UCSD-AML1 (cell line): ENCODE results near the gene NVL.

Source experiments
- DNase-seq: peaks from one replicate; lab custom pipeline; 2025; ENCODE audit not compliant: unreplicated experiment; lab: John Stamatoyannopoulos, UW

NVL gene

DNA sequence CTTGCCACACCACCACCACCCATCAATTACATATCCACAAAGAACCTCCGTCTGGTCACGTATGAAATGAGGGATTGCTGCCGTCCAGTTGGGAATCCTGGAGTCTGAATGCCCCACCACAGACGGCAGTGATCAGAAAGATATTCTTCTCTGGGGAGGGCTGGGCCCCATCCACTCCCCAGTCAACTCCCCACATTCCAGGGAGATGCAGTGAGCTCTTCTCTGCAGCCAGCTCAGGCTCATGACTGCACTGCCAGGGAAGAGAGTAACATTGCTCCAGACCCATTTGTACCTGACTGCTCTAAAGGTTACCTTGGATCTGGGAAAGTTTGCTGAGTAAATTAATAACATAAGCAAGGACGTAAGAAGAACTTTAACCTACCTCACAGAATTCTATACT is 128.6 kb downstream of the NVL start:
- no peak for DNase-seq

GRCh38 chr1:224199679-224200078 is 130.3 kb downstream of the NVL start:
- DNase-seq: no peak

DNA sequence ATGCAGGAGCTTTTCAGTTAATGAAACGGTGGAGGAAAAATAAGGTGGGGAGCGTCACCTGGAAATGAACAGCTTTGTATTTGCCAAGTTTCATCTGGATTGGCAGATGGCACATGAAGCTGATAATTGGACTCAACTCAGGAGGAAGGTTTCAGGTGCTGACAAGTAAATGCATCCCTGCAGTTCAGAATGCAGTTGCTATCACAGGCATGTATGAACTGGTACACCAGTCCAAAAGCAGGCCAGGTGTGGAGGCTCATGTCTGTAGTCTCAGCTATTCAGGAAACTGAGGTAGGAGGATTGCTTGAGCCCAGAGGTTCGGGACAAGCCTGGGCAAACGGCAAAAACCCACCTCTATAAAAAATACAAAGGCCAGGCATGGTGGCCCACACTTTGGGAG is 131.4 kb downstream of the NVL start:
- DNase-seq: no peak

DNA sequence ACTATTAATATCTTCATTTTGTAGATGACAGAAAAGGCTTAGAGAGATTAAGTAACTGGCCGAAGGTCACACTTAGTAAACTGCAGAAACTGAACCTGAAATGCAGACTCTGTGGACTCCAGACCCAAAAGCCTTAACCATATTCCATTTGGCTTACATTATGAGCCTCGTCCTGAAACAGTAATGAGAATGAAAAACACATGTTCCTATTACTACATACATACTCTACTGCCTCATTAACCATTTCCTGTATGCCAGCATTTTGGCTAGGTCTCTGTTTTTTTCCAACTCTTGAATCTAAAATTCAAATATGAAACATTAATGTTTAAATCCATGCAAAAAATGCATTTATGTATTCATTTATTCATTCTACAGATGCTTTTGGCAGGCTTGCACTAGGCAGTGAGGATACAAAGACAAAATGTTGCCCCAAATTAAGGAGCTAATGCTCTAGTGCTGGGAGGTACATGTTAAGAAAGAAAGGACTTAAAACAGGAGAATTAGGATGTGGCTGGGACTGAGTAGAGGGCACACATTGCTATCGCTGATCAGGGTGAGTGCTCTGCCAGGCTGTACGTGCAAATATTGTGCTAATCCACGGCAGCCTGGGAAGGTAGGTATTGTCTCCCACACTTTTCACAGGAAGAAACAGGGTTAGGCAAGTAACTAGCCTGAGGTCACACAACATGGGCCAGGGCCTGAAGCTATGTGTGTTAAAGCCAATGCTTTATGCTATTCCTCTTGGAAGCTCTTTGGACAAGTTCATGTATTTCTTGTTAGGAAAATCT is 133.0 kb downstream of the NVL start:
- no peak for DNase-seq

DNA sequence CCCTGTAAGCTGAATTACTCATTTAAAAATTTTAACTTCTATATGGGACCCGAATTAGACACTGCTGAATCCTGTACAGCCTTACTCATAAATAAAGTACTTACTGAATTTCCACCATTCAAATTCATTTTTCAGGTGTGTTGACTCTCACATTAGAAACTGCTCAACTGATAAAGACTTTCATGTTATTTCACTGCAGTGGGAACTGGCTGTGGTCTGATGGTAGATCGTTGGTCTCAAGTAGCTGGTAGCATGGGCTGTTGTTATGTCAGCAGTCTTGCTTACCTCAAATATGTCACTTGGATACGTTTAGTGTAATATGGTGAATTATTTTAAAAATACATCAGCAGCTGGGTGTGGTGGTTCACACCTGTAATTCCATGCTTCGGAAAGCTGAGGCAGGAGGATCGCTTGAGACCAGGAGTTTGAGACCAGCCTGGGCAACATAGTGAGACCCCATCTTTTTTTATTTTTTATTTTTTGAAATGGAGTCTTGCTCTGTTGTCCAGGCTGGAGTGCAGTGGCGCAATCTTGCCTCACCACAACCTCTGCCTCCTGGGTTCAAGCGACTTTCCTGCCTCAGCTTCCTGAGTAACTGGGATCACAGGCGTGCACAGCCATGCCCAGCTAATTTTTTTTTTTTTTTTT is 136.5 kb downstream of the NVL start:
- DNase-seq: no peak

- no peak for DNase-seq
These were observed 137.7 kb downstream of the NVL start for GRCh38 chr1:224192082-224192788.

DNA sequence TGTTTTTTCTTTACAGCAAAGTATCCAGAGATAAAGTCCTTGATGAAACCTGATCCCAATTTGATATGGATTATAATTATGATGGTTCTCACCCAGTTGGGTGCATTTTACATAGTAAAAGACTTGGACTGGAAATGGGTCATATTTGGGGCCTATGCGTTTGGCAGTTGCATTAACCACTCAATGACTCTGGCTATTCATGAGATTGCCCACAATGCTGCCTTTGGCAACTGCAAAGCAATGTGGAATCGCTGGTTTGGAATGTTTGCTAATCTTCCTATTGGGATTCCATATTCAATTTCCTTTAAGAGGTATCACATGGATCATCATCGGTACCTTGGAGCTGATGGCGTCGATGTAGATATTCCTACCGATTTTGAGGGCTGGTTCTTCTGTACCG is 140.4 kb downstream of the NVL start:
- DNase-seq: no peak

GRCh38 chr1:224188286-224188685 is 141.7 kb downstream of the NVL start:
- no peak for DNase-seq

- DNase-seq: no peak
These were observed 144.8 kb downstream of the NVL start for GRCh38 chr1:224185208-224185607.

DNA sequence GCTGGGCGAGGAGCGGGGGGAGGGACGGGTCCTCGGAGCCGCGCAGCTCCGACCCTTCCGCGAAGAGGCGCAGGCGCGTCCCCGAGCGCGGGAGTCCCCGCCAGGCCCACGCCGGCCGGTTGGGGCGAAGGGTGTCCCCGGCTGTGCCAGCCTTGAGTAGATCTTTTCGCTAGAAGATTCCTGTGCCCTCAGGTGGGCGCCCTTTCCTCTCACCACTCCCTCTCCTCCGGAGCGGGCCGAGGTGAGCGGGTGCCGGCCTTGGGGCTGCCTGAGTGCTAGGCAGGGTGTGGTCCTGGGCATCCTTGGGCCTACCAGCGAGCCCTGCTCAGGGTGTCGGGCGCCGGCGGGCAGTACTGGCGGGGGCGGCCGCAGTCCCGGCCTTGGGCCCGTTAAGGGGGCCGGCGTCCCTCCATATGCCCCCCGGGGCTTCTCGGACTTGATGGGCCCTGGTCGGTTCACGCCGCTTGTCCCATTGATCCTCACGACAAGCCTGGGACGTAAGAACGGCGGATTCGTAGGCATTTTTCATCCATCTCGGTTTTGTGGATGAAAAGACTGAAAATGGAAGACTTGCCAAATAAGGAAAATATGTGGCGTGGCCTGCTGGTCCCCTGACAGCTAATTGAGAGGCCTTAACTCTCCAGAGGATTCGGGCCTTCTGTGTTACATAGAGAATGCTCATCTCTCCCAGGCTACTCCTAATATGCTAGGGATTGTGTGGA is 146.2 kb downstream of the NVL start:
- peak; percentile 79 for DNase-seq

- peak; percentile 91 for DNase-seq
These were observed 146.9 kb downstream of the NVL start, which contains the start of gene DEGS1 for GRCh38 chr1:224182866-224183590. DEGS1 (plus strand) TSS chr1:224183240; CDS start chr1:224183337, 97 bp downstream.

DNA sequence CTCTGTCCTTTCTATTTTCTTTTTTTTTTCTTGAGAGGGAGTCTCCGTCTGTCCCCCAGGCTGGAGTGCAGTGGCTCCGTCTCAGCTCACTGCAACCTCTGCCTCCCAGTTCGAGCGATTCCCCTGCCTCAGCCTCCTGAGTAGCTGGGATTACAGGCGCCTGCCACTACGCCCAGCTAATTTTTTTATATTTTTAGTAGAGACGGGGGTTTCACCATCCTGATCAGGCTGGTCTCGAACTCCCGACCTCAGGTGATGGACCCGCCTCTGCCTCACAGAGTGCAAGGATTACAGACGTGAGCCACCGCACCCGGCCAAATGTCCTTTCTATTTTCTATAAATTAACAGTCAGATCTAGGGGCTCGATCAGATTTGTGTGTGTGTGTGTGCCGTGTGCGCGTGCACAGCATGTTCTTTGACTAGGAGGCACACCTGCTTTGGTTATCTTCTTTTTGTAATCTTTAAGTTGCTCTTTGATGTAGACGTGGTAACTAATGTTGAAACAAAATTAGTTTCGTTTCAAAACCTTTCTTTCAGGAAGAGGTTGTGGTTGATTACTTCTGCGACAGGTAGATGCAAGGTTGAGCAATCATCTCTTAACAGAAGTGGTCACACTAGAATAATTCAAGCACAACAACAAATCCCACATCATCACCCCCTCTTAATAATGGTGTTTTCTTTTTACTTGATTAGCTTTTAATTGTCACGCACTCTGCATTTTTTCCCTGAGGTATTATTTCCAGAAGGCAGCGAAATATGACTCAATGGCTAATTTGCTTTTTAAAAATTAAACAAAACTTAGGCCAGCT is 147.7 kb downstream of the NVL start:
- DNase-seq: no peak

- DNase-seq: no peak
These were observed 148.5 kb downstream of the NVL start for GRCh38 chr1:224181453-224181810.

GRCh38 chr1:224180783-224181452 is 149.1 kb downstream of the NVL start:
- no peak for DNase-seq

GRCh38 chr1:224178894-224179293 is 151.1 kb downstream of the NVL start:
- DNase-seq: no peak

GRCh38 chr1:224177356-224177999 is 152.5 kb downstream of the NVL start:
- no peak for DNase-seq
